ENCODE measurements around the gene ARHGAP21. TPM values are rescaled to one million over a fixed set of nuclear protein-coding genes. Genes with fewer than 3 reads are reported as not detected.

The ARHGAP21 gene
- total and polyA plus RNA-seq, 9 of the 15 experiments (the other 6 are each of a cell fraction or from before 2014, with no cell fraction given) = 13.6 to 145 (median 60.8) TPM

DNA sequence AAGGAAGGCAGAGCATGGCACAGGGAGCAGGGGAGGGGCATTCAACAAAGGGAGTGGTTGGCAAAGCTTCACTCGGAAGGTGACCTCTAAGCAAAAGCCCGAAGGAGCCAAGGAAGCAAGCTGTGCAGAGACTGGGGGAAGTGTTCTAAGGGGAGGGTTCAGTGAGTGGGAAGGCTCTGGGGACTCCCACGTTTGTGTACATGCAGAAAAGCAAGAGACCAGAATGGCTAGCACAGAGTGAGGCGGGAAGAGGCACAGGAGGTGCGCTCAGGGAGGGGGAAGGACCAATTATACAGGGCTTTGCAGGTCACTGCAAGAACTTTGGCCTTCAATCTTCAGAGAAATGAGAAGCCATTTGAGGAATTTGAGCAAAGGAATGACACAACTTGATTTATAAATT lies 7.4 kb downstream of the ARHGAP21 start:
- Histone ChIP-seq H3K9ac (ENCODE audit: insufficient read depth in 1 of 2, low read depth in 2 of 2, low read length in 2 of 2) (peak overlapping the region in 1 of 2 experiments; percentile 31; a peak in 1 of 4 replicates), H3K27ac (ENCODE audit: extremely low read depth, low read depth, low read length) (no peak overlapping the region), H3K4me3 (no peak overlapping the region), H3K79me2 (ENCODE audit: control insufficient read depth, insufficient read depth, low read length) (peaks cover 99% of the 10 kb centered on the region), H3K9me3 (replicated peaks; ENCODE audit: control insufficient read depth, insufficient read depth, low read depth, low read length) (no peaks in the 10 kb centered on the region), H3K36me3 (ENCODE audit: control insufficient read depth, insufficient read depth, low read length) (peaks cover 42% of the 10 kb centered on the region), H3K4me2 (ENCODE audit: insufficient read depth, low read length) (peak overlapping the region; percentile 50), H4K20me1 (replicated peaks; ENCODE audit: control insufficient read depth, insufficient read depth, low read length) (peaks cover 40% of the 10 kb centered on the region), H2AFZ (ENCODE audit: low read depth, low read length) (no peak overlapping the region), H3K9me1 (ENCODE audit: control insufficient read depth, insufficient read depth, low read length) (peaks cover 4% of the 10 kb centered on the region), H3K4me1 (replicated peaks in 1 of 2; ENCODE audit: control insufficient read depth in 2 of 2, insufficient read depth in 2 of 2, low read length in 2 of 2) (peaks cover 12 to 39% of the 10 kb centered on the region in 2 experiments; a peak in 3 of 5 replicates), H3K27me3 (ENCODE audit: control insufficient read depth in 2 of 2, insufficient read depth in 2 of 2, low read length in 2 of 2) (no peaks in the 10 kb centered on the region)
- no peak for TF ChIP-seq DACH1 (IDR thresholded peaks at IDR 0.05; ENCODE audit: partially characterized antibody)
- TF ChIP-seq ZFP36 (IDR thresholded peaks at IDR 0.05; ENCODE audit: low read depth, low read length, partially characterized antibody) = peak; percentile 5
- TF ChIP-seq LEF1 (IDR thresholded peaks at IDR 0.05) = no peak
- TF ChIP-seq ESRRA (IDR thresholded peaks at IDR 0.05; ENCODE audit: borderline replicate concordance, low read depth) = 0 out of 2 replicates have a peak, but pooled peaks have one; percentile 17
- TF ChIP-seq, protein P1, sequence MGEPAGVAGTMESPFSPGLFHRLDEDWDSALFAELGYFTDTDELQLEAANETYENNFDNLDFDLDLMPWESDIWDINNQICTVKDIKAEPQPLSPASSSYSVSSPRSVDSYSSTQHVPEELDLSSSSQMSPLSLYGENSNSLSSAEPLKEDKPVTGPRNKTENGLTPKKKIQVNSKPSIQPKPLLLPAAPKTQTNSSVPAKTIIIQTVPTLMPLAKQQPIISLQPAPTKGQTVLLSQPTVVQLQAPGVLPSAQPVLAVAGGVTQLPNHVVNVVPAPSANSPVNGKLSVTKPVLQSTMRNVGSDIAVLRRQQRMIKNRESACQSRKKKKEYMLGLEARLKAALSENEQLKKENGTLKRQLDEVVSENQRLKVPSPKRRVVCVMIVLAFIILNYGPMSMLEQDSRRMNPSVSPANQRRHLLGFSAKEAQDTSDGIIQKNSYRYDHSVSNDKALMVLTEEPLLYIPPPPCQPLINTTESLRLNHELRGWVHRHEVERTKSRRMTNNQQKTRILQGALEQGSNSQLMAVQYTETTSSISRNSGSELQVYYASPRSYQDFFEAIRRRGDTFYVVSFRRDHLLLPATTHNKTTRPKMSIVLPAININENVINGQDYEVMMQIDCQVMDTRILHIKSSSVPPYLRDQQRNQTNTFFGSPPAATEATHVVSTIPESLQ (CRISPR knock-in tag; IDR thresholded peaks at IDR 0.05) = no peak
- TF ChIP-seq, protein P2, sequence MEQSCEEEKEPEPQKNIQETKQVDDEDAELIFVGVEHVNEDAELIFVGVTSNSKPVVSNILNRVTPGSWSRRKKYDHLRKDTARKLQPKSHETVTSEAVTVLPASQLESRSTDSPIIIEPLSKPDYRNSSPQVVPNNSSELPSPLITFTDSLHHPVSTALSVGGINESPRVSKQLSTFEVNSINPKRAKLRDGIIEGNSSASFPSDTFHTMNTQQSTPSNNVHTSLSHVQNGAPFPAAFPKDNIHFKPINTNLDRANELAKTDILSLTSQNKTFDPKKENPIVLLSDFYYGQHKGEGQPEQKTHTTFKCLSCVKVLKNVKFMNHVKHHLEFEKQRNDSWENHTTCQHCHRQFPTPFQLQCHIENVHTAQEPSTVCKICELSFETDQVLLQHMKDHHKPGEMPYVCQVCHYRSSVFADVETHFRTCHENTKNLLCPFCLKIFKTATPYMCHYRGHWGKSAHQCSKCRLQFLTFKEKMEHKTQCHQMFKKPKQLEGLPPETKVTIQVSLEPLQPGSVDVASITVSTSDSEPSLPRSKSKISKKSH (CRISPR knock-in tag; IDR thresholded peaks at IDR 0.05) = no peak
- TF ChIP-seq EGR1 (conservative IDR thresholded peaks at IDR 0.05) = 0 out of 2 replicates have a peak, but pooled peaks have one; percentile 36
- BruUV-seq (replicated peaks) = no TSS peak
- ATAC-seq = peak; percentile 64
- DNase-seq (ENCODE audit: extremely low read depth in 1 of 4, low spot score in 3 of 4) = peak in 2 of 4 experiments; percentile 23 to 44
- intact Hi-C loops (cut with micrococcal nuclease) = no loop called here
- 34% methylated on average over 5 of the region's 5 CpGs for WGBS (ENCODE audit: insufficient coverage, low coverage, missing lambda C conversion rate)
- in situ Hi-C loops (cut with MboI) = no loop called here
- no peak for FAIRE-seq
- CTCF ChIA-PET (ENCODE audit: low intra/inter-chr PET ratio) = no interaction called here
- POLR2A ChIA-PET = interaction anchor here (1.6 kb wide), 2 partner anchors 8 to 9 kb away, joined by 4 to 5 read pairs; no protein-coding TSS in a partner anchor
